Astrocyte (in vitro differentiated cells and primary cell): Measurements from ENCODE around the gene GATA2.

ENCODE experiments used
- EZH2 ChIP-seq: IDR thresholded peaks from 2 replicates; pipeline ENCODE4 v1.6.1; 2012; ENCODE audit warnings: mild to moderate bottlenecking, low read length, inconsistent platforms; ENCODE audit not compliant: insufficient read depth
- TF ChIP-seq, protein P1 (sequence below): IDR thresholded peaks from 2 replicates; pipeline ENCODE4 v1.5.1; 2011; ENCODE audit warnings: low read depth, mild to moderate bottlenecking, inconsistent platforms, low read length, moderate library complexity; ENCODE audit not compliant: insufficient read depth

- TF ChIP-seq, protein P1, sequence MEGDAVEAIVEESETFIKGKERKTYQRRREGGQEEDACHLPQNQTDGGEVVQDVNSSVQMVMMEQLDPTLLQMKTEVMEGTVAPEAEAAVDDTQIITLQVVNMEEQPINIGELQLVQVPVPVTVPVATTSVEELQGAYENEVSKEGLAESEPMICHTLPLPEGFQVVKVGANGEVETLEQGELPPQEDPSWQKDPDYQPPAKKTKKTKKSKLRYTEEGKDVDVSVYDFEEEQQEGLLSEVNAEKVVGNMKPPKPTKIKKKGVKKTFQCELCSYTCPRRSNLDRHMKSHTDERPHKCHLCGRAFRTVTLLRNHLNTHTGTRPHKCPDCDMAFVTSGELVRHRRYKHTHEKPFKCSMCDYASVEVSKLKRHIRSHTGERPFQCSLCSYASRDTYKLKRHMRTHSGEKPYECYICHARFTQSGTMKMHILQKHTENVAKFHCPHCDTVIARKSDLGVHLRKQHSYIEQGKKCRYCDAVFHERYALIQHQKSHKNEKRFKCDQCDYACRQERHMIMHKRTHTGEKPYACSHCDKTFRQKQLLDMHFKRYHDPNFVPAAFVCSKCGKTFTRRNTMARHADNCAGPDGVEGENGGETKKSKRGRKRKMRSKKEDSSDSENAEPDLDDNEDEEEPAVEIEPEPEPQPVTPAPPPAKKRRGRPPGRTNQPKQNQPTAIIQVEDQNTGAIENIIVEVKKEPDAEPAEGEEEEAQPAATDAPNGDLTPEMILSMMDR = no peak
- TF ChIP-seq EZH2 = peak; percentile 69
Measured at GRCh38 chr3:128486681-128487537, 6.1 kb downstream of the GATA2 start.
